ENCODE measurements around the gene GNG10. TPM values are rescaled to one million over a fixed set of nuclear protein-coding genes. Genes with fewer than 3 reads are reported as not detected.
"Not testable (repeated sequence)": the region's sequence is repeated elsewhere in the genome, so short reads cannot be mapped to it uniquely, and the experiment has no call there.

Gene GNG10
- total RNA-seq, 1 experiment from 2014 or later, result 31.0 TPM

DNA sequence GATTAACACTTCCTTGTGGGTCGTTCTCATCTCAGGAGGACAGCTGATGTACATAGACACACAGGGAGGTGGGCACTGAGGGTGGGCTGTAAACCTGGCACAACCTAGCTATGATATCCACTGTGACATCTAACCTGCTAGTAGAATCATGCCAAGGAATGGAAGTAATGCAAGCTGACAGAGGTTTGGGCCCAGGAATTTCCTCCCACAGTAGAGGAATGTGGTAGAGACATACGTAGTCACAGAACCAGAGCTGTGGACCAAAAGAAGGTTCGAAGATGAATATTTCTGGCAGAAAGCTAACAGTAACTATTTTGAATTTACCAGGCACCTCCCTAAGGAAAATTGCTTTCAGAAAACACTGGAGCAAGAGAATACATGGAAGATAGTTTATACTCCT lies 45.5 kb upstream of the GNG10 start:
- Histone ChIP-seq H4K5ac (ENCODE audit: insufficient read length, low read depth, low read length) (no peak overlapping the region), H4K20me1 (ENCODE audit: control insufficient read depth, insufficient read depth, insufficient read length) (no peaks in the 10 kb centered on the region), H3K4ac (ENCODE audit: low read depth, low read length) (no peak overlapping the region), H2BK20ac (ENCODE audit: low read depth, low read length, poor library complexity, severe bottlenecking) (no peak overlapping the region), H3K27me3 (ENCODE audit: insufficient read depth, low read length) (no peaks in the 10 kb centered on the region), H3K18ac (ENCODE audit: insufficient read length, low read depth, low read length) (no peak overlapping the region), H4K8ac (replicated peaks; ENCODE audit: insufficient read length, low read depth, low read length) (no peak overlapping the region), H4K91ac (ENCODE audit: insufficient read length, low read depth, low read length) (no peak overlapping the region), H3K79me1 (ENCODE audit: insufficient read depth, low read depth, low read length, poor library complexity, severe bottlenecking) (no peaks in the 10 kb centered on the region), H2BK5ac (ENCODE audit: insufficient read length, low read length) (no peak overlapping the region), H3K4me2 (ENCODE audit: insufficient read depth, insufficient read length, low read length) (no peak overlapping the region), H2BK15ac (ENCODE audit: low read depth, low read length) (no peak overlapping the region), H3K23ac (ENCODE audit: insufficient read length, low read depth, low read length) (no peak overlapping the region), H3T11ph (ENCODE audit: low read length) (no peak overlapping the region), H3K9ac (ENCODE audit: extremely low read depth, insufficient read length, low read length) (no peak overlapping the region), H3K56ac (ENCODE audit: insufficient read length, low read depth, low read length) (no peak overlapping the region), H3K27ac (ENCODE audit: insufficient read length, low read depth, low read length) (no peak overlapping the region), H2AK5ac (ENCODE audit: insufficient read length, low read length) (no peak overlapping the region), H2AFZ (ENCODE audit: low read length) (no peak overlapping the region), H3K9me3 (ENCODE audit: control insufficient read depth, low read depth, low read length) (no peaks in the 10 kb centered on the region), H3K4me1 (ENCODE audit: insufficient read depth, low read length) (no peaks in the 10 kb centered on the region; the same call in 1 of the 2 replicates), H2BK12ac (ENCODE audit: insufficient read length, low read depth, low read length) (no peak overlapping the region), H3K14ac (ENCODE audit: insufficient read depth, low read length) (no peak overlapping the region), H2BK120ac (ENCODE audit: low read depth, low read length, poor library complexity, severe bottlenecking) (no peak overlapping the region), H3K23me2 (ENCODE audit: insufficient read length, low read depth, low read length, poor library complexity, severe bottlenecking) (no peaks in the 10 kb centered on the region), H3K79me2 (ENCODE audit: insufficient read depth, low read length) (no peaks in the 10 kb centered on the region)
- H3K36me3 Mint-ChIP-seq (ENCODE audit: insufficient read depth in 1 of 3, low read depth in 3 of 3), result no peaks in the 10 kb centered on the region
- no peaks in the 10 kb centered on the region for H3K4me1 Mint-ChIP-seq
- H3K27ac Mint-ChIP-seq, result no peak overlapping the region
- WGBS (ENCODE audit: extremely low coverage, insufficient read length, low lambda C conversion rate), result no CpG with 5 or more reads among the region's 3 CpGs
- DNase-seq, result no peak
- no peak overlapping the region for H3K4me3 Mint-ChIP-seq
- H3K9me3 Mint-ChIP-seq, result peaks cover 2 to 4% of the 10 kb centered on the region in 2 experiments; a peak in 3 of 5 replicates
- H3K27me3 Mint-ChIP-seq (ENCODE audit: low read depth), result no peaks in the 10 kb centered on the region; the same call in 1 of the 2 replicates
- TF ChIP-seq, protein P1, sequence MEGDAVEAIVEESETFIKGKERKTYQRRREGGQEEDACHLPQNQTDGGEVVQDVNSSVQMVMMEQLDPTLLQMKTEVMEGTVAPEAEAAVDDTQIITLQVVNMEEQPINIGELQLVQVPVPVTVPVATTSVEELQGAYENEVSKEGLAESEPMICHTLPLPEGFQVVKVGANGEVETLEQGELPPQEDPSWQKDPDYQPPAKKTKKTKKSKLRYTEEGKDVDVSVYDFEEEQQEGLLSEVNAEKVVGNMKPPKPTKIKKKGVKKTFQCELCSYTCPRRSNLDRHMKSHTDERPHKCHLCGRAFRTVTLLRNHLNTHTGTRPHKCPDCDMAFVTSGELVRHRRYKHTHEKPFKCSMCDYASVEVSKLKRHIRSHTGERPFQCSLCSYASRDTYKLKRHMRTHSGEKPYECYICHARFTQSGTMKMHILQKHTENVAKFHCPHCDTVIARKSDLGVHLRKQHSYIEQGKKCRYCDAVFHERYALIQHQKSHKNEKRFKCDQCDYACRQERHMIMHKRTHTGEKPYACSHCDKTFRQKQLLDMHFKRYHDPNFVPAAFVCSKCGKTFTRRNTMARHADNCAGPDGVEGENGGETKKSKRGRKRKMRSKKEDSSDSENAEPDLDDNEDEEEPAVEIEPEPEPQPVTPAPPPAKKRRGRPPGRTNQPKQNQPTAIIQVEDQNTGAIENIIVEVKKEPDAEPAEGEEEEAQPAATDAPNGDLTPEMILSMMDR (conservative IDR thresholded peaks at IDR 0.05), result no peak

DNA sequence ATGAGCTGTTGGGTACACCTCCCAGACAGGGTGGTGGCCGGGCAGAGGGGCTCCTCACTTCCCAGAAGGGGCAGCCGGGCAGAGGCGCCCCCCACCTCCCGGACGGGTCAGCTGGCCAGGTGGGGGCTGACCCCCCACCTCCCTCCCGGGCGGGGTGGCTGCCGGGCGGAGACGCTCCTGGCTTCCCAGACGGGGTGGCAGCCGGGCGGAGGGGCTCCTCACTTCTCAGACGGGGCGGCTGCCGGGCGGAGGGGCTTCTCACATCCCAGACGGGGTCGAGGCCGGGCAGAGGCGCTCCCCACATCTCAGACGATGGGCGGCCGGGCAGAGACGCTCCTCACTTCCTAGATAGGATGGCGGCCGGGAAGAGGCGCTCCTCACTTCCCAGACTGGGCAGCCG lies 44.1 kb upstream of the GNG10 start:
- not testable (repeated sequence) for H4K20me1 ChIP-seq (ENCODE audit: control insufficient read depth, insufficient read depth, insufficient read length); H2BK12ac ChIP-seq (ENCODE audit: insufficient read length, low read depth, low read length); H3K56ac ChIP-seq (ENCODE audit: insufficient read length, low read depth, low read length); H2BK5ac ChIP-seq (ENCODE audit: insufficient read length, low read length); H3K4me1 ChIP-seq (ENCODE audit: insufficient read depth, low read length); H3K27ac Mint-ChIP-seq; H3K27me3 ChIP-seq (ENCODE audit: insufficient read depth, low read length); H3K4me1 Mint-ChIP-seq; H4K5ac ChIP-seq (ENCODE audit: insufficient read length, low read depth, low read length); H3K4me2 ChIP-seq (ENCODE audit: insufficient read depth, insufficient read length, low read length); H2AK5ac ChIP-seq (ENCODE audit: insufficient read length, low read length); H3T11ph ChIP-seq (ENCODE audit: low read length); H2AFZ ChIP-seq (ENCODE audit: low read length); H3K27ac ChIP-seq (ENCODE audit: insufficient read length, low read depth, low read length); H4K91ac ChIP-seq (ENCODE audit: insufficient read length, low read depth, low read length); H3K27me3 Mint-ChIP-seq (ENCODE audit: low read depth); H3K79me1 ChIP-seq (ENCODE audit: insufficient read depth, low read depth, low read length, poor library complexity, severe bottlenecking); H3K36me3 Mint-ChIP-seq (ENCODE audit: insufficient read depth in 1 of 3, low read depth in 3 of 3); H3K79me2 ChIP-seq (ENCODE audit: insufficient read depth, low read length); H2BK15ac ChIP-seq (ENCODE audit: low read depth, low read length); H3K14ac ChIP-seq (ENCODE audit: insufficient read depth, low read length); H3K9me3 Mint-ChIP-seq; H2BK20ac ChIP-seq (ENCODE audit: low read depth, low read length, poor library complexity, severe bottlenecking); H3K4ac ChIP-seq (ENCODE audit: low read depth, low read length); H2BK120ac ChIP-seq (ENCODE audit: low read depth, low read length, poor library complexity, severe bottlenecking); H3K9me3 ChIP-seq (ENCODE audit: control insufficient read depth, low read depth, low read length); H3K23ac ChIP-seq (ENCODE audit: insufficient read length, low read depth, low read length); H3K18ac ChIP-seq (ENCODE audit: insufficient read length, low read depth, low read length); H3K4me3 Mint-ChIP-seq; H4K8ac ChIP-seq (replicated peaks; ENCODE audit: insufficient read length, low read depth, low read length); DNase-seq; H3K9ac ChIP-seq (ENCODE audit: extremely low read depth, insufficient read length, low read length); H3K23me2 ChIP-seq (ENCODE audit: insufficient read length, low read depth, low read length, poor library complexity, severe bottlenecking)
- no CpG with 5 or more reads among the region's 29 CpGs for WGBS (ENCODE audit: extremely low coverage, insufficient read length, low lambda C conversion rate)
